ENCODE data around the gene APOC1.
"Not testable (repeated sequence)": the region's sequence is repeated elsewhere in the genome, so short reads cannot be mapped to it uniquely, and the experiment has no call there.

Gene APOC1

DNA sequence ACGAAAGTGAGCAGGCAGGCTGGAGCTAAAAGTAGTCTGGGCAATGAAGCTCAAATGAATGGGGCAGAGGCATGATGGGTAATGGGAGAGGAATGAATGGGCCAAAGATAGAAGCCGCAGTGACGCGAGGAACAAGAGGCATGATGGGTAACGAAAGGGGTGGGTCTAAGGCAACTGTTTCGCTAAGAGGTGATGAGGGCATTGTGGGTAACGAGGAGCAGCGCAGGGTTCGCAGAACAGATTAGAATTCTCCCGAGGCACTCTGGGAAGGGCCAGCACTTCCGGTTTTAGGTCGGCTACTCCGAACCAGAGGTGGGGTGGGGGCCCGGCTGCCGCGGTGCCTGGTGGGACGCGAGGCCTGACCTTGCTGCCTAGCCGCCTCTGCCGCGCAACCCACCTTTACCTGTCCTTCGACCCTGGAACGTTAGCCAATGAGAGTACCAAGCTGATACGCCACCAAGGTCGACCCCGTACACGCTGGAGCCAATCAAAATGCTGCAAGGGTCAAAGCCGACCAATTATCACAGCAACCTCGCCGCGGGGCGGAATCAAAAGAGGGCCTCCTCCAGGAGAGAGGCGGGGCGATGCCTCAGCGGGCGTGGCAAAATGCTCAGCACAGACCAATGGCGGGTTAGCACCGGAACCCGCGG, 23.9 kb upstream of the APOC1 start:
- DNase-seq, result peak; percentile 100

DNA sequence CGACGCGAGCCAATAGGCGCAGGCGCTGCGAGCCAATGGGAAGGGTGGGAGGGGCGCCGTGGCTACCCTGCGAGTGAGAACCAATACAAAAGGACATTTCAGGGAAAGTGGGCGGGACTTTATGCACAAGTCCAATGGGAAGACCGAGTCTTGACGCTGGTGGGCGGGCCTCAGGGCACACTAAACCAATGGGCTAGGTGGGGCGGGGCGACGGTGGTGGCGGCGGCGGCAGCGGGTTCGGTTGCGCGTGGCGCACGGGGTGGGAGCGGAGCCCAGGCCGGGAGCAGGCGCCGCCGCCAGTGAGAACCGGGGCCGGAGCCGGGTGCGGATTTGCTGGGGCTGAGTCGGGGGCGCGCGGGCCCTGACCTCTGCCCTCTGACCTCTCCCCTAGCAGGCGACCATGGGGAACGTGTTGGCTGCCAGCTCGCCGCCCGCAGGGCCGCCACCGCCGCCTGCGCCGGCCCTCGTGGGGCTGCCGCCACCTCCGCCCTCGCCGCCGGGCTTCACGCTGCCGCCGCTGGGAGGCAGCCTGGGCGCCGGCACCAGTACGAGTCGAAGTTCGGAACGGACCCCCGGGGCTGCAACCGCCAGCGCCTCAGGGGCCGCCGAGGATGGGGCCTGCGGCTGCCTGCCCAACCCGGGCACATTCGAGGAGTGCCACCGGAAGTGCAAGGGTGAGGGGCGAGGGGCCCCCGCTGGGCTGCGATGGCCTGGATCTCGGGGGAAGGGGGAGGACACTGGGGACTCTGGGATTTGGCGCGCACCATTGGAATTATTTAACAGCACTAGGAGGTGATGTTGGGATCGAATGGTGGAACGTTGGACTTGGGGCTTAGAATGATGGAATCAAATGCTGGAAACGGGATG, 23.2 kb upstream of the APOC1 start, which contains the start of gene TOMM40:
TOMM40 (plus strand) TSS at position 239 of the 867 bp plus-strand sequence; CDS start at position 401, 162 bp downstream.
- DNase-seq, result peak; percentile 100

DNA sequence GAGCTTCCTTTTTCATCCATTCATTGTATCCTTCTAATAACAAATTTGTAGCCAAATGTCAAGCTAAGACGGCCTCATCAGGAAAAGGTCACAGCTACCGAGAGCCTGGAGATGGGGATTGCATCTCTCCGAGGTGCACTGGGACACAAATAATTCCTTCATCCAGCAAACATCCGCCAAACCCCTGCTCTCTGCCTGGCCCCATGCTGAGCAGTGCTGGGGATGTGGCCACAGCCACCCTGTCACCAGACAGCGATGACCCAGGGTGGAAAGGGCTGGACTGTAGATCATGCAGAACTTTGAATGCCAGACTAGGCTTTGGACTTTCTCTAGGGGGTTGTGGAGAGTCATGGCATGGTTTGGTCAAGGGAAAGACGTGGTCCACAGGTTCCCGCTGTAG, 21.5 kb upstream of the APOC1 start:
- no peak for DNase-seq

DNA sequence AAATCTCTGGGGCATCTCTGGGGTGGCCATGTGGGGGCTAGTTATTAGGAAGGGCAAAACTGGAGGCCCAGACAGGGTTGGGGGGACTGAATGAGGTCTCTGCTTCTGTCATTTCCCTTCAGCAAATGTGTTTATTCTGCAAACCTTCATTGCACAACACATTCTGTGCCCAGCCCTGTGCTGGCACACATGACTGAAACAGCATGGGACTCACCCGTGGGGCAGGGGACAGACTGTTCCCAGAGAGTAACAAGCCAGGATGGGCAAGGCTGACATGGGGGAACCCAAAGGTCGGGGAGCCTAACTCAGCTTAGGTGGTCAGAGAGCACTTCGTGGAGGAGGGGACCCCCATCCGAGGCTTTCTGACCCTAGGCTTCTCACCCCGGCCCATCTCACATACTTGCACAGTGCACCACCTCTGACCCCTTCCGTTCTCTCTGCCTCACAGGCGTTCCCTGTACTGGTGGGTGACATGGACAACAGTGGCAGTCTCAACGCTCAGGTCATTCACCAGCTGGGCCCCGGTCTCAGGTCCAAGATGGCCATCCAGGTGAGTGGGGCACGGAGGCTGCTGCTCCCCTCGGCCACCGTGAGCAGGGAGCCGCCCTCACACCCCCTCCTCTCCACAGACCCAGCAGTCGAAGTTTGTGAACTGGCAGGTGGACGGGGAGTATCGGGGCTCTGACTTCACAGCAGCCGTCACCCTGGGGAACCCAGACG, 20.9 kb upstream of the APOC1 start:
- DNase-seq, result no peak

DNA sequence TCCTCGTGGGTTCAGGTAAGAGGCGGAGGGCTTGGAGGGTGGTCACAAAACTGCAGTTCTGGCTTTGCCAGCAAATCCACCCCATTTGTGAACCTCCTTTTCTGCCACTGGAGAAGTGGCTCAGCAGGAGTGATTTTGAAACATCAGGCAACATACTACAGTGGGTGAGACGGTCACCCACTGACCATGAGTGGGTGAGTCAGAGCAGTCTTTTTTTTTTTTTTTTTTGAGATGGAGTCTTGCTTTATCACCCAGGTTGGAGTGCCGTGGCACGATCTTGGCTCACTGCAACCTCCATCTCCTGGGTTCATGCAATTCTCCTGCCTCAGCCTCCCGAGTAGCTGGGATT, 20.4 kb upstream of the APOC1 start:
- DNase-seq, result no peak

DNA sequence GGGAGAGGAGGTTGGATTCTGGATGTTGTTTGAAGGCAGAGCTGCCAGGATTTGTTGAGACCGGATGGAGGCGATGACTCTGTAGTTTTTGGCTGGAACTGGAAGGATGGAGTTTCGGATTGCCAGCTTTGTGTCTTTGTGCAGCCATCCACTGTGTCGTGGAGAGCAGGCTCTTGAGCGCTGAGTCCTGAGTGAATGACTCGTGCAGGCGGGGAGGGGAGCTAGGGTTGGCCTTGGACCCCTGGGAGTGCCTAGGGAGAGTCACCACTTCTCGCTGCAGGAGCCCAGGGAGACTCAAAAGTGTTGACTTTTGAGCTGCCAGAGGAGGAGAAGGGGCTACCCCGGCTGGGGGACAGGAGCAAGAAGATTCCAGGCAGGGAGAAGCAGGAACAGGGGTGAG, 19.5 kb upstream of the APOC1 start:
- no peak for DNase-seq

DNA sequence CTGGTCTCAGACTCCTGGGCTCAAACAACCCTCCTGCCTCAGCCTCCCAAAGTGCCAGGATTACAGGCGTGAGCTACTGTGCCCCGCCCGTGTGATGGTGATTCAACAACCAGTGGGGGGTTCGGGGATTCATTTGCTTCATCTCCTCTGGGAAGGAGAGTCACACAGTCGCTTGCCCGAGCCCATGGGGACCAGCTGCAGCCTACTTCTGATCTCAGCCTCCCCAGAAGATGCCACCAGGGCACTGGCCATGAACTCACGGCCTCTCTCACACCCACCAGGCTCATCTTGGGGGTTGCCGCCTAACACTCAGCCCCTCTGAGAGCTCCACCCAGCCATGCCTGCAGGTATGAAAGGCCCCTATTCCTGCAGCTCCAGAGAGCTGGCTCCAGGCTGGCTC, 16.6 kb upstream of the APOC1 start:
- DNase-seq, result no peak

DNA sequence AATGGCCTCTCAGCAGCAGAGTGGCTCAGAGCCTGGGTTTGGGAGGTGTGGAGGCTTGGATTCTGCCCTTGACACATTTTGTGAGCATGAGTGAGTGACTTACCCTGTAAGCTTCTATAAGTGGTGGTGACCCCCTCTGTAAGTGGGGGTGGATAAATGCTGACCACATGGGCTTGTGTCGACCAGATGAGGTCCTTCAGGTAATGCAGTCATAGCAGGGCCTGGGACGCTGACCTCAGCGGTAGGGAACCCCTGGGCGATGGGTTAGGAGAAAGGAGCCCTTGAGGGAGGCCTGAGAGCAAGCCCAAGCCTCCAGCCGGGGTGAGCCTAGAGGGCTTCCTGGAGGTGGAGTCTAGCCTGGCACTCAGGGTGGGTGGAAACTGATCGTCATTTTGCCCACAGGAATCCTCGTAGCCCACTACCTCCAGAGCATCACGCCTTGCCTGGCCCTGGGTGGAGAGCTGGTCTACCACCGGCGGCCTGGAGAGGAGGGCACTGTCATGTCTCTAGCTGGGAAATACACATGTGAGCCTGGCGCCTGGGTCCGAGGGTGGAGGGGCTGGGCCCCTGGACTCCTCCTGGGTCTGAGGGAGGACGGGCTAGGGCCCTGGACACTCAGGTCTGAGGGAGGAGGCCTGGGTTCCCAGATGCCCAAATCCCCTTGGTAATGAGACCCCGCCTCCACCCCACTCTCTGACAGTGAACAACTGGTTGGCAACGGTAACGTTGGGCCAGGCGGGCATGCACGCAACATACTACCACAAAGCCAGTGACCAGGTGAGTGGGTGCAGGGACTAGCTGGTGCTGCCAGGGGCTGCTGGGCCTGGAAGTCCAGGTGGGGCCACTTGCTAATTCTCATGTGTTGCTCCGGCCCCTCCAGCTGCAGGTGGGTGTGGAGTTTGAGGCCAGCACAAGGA, 13.8 kb upstream of the APOC1 start:
- no peak for DNase-seq

DNA sequence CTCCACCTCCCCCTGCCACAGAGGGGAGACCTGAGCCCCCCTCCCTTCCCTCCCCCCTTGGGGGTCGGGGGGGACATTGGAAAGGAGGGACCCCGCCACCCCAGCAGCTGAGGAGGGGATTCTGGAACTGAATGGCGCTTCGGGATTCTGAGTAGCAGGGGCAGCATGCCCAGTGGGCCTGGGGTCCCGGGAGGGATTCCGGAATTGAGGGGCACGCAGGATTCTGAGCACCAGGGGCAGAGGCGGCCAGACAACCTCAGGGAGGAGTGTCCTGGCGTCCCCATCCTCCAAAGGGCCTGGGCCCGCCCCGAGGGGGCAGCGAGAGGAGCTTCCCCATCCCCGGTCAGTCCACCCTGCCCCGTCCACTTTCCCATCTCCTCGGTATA, 11.2 kb upstream of the APOC1 start:
- DNase-seq, result no peak

DNA sequence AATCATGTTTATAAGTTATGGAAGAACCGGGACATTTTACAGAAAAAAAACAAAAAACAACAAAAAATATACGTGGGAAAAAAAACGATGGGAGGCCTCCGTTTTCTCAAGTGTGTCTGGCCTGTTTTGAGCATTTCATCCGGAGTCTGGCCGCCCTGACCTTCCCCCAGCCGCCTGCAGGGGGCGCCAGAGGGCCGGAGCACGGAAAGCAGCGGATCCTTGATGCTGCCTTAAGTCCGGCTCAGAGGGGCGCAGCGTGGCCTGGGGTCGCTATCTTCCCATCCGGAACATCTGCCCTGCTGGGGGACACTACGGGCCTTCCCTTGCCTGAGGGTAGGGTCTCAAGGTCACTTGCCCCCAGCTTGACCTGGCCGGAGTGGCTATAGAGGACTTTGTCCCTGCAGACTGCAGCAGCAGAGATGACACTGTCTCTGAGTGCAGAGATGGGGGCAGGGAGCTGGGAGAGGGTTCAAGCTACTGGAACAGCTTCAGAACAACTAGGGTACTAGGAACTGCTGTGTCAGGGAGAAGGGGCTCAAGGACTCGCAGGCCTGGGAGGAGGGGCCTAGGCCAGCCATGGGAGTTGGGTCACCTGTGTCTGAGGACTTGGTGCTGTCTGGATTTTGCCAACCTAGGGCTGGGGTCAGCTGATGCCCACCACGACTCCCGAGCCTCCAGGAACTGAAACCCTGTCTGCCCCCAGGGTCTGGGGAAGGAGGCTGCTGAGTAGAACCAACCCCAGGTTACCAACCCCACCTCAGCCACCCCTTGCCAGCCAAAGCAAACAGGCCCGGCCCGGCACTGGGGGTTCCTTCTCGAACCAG, 10.6 kb upstream of the APOC1 start:
- DNase-seq, result no peak

DNA sequence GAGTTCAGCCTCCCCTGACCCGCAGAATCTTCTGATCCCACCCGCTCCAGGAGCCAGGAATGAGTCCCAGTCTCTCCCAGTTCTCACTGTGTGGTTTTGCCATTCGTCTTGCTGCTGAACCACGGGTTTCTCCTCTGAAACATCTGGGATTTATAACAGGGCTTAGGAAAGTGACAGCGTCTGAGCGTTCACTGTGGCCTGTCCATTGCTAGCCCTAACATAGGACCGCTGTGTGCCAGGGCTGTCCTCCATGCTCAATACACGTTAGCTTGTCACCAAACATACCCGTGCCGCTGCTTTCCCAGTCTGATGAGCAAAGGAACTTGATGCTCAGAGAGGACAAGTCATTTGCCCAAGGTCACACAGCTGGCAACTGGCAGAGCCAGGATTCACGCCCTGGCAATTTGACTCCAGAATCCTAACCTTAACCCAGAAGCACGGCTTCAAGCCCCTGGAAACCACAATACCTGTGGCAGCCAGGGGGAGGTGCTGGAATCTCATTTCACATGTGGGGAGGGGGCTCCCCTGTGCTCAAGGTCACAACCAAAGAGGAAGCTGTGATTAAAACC, 9.9 kb upstream of the APOC1 start:
- DNase-seq, result no peak

DNA sequence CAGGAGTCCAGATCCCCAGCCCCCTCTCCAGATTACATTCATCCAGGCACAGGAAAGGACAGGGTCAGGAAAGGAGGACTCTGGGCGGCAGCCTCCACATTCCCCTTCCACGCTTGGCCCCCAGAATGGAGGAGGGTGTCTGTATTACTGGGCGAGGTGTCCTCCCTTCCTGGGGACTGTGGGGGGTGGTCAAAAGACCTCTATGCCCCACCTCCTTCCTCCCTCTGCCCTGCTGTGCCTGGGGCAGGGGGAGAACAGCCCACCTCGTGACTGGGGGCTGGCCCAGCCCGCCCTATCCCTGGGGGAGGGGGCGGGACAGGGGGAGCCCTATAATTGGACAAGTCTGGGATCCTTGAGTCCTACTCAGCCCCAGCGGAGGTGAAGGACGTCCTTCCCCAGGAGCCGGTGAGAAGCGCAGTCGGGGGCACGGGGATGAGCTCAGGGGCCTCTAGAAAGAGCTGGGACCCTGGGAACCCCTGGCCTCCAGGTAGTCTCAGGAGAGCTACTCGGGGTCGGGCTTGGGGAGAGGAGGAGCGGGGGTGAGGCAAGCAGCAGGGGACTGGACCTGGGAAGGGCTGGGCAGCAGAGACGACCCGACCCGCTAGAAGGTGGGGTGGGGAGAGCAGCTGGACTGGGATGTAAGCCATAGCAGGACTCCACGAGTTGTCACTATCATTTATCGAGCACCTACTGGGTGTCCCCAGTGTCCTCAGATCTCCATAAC, 8.8 kb upstream of the APOC1 start, which contains the start of gene APOE:
APOE (plus strand) TSS at position 360 of the 724 bp plus-strand sequence. CDS start 829 bp downstream, outside the sequence.
- DNase-seq, result no peak

DNA sequence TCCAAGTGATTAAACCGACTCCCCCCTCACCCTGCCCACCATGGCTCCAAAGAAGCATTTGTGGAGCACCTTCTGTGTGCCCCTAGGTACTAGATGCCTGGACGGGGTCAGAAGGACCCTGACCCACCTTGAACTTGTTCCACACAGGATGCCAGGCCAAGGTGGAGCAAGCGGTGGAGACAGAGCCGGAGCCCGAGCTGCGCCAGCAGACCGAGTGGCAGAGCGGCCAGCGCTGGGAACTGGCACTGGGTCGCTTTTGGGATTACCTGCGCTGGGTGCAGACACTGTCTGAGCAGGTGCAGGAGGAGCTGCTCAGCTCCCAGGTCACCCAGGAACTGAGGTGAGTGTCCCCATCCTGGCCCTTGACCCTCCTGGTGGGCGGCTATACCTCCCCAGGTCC, 6.8 kb upstream of the APOC1 start:
- DNase-seq, result no peak

DNA sequence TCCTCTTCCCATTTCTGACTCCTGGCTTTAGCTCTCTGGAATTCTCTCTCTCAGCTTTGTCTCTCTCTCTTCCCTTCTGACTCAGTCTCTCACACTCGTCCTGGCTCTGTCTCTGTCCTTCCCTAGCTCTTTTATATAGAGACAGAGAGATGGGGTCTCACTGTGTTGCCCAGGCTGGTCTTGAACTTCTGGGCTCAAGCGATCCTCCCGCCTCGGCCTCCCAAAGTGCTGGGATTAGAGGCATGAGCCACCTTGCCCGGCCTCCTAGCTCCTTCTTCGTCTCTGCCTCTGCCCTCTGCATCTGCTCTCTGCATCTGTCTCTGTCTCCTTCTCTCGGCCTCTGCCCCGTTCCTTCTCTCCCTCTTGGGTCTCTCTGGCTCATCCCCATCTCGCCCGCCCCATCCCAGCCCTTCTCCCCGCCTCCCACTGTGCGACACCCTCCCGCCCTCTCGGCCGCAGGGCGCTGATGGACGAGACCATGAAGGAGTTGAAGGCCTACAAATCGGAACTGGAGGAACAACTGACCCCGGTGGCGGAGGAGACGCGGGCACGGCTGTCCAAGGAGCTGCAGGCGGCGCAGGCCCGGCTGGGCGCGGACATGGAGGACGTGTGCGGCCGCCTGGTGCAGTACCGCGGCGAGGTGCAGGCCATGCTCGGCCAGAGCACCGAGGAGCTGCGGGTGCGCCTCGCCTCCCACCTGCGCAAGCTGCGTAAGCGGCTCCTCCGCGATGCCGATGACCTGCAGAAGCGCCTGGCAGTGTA, 6.2 kb upstream of the APOC1 start:
- no peak for DNase-seq

DNA sequence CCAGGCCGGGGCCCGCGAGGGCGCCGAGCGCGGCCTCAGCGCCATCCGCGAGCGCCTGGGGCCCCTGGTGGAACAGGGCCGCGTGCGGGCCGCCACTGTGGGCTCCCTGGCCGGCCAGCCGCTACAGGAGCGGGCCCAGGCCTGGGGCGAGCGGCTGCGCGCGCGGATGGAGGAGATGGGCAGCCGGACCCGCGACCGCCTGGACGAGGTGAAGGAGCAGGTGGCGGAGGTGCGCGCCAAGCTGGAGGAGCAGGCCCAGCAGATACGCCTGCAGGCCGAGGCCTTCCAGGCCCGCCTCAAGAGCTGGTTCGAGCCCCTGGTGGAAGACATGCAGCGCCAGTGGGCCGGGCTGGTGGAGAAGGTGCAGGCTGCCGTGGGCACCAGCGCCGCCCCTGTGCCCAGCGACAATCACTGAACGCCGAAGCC, 5.6 kb upstream of the APOC1 start:
- no peak for DNase-seq

DNA sequence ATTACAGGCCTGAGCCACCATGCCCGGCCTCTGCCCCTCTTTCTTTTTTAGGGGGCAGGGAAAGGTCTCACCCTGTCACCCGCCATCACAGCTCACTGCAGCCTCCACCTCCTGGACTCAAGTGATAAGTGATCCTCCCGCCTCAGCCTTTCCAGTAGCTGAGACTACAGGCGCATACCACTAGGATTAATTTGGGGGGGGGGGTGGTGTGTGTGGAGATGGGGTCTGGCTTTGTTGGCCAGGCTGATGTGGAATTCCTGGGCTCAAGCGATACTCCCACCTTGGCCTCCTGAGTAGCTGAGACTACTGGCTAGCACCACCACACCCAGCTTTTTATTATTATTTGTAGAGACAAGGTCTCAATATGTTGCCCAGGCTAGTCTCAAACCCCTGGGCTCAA, 4.6 kb upstream of the APOC1 start:
- no peak for DNase-seq

DNA sequence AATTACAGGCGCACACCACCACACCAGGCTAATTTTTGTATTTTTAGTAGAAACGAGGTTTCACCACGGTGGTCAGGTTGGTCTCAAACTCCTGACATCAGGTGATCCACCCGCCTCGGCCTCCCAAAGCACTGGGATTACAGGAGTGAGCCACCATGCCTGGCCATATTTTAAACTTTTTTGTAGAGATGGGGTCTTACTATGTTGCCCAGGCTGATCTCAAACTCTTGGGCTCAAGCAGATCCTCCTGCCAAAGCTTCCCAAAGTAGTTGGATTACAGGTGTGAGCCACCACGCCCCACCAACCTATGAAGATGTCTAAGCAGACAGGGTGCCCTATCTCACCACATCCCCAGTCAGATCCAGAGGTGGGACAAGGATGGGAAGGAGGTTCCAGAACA, 2.5 kb upstream of the APOC1 start:
- not testable (repeated sequence) for DNase-seq

DNA sequence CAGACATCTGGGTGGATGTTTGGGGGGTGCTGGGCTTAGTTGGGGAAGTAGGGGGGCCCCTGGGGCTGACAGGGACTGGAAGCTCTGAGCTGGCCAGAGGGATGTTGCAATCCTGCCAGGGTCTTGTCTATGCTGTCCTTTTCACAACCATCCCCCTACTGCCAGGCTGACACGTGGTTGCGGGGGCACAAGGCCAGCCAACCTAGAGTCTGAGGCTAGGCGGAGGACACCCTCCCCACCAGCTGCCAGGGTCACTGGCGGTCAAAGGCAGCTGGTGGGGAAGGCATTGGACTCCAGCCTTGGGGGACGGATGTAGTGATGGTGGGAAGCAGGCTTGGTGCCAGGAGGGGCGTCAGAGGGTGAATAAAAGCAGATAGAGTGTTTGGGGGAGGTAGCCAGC, 1.6 kb upstream of the APOC1 start:
- no peak for DNase-seq

DNA sequence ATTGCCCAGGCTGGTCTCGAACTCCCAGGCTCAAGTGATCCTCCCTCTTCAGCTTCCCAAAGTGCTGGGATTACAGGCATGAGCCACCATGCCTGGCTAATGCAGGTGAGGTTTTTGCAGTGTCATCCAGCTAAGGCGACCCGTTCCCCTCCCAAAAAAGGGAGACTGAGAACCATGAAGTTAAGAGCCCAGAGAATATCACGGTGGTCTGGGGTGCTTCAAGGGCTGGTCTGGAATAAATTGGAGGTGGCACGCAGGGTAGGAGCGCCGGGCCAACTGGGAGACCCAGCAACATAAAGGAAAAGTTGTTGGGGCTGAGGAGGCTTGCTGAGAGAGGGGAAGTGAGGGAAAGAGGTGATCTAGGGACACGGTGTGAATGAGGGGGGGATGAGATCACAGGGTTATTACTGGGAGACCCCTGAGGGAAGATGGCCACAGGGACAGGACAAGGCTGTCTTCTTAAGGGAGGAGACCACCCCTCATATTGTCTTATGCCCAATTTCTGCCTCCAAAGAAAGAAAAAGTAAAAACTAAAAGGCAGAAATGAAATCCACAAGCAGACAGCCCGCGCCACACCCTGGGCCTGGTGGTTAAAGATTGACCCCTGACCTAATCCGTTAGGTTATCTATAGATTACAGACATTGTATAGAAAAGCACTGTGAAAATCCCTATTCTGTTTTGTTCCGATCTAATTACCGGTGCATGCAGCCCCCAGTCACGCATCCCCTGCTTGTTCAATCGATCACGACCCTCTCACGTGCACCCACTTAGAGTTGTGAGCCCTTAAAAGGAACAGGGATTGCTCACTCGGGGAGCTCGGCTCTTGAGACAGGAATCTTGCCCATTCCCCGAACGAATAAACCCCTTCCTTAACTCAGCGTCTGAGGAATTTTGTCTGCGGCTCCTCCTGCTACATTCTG, 636 bp upstream of the APOC1 start:
- not testable (repeated sequence) for DNase-seq
